GM12891 (cell line): Measurements from ENCODE around the gene TMEM128.

Experiments
- PAX5 ChIP-seq: IDR thresholded peaks from 2 replicates; pipeline ENCODE4 v1.6.1; 2011; ENCODE audit warnings: low read length, moderate library complexity, mild to moderate bottlenecking; ENCODE audit not compliant: insufficient read depth, severe bottlenecking
- POLR2A ChIP-seq: IDR thresholded peaks from 2 replicates; pipeline ENCODE4 v1.6.1; 2011; ENCODE audit warnings: low read depth, low read length, control low read depth
- POLR2AphosphoS5 ChIP-seq: IDR thresholded peaks from 2 replicates; pipeline ENCODE4 v1.6.1; 2011; ENCODE audit warnings: low read depth, low read length, control low read depth
- SPI1 ChIP-seq: IDR thresholded peaks from 2 replicates; pipeline ENCODE4 v1.6.1; 2011; ENCODE audit warnings: low read depth, low read length, control low read depth
- TAF1 ChIP-seq: IDR thresholded peaks from 2 replicates; pipeline ENCODE4 v1.6.1; 2011; ENCODE audit warnings: low read depth, low read length, control low read depth

DNA sequence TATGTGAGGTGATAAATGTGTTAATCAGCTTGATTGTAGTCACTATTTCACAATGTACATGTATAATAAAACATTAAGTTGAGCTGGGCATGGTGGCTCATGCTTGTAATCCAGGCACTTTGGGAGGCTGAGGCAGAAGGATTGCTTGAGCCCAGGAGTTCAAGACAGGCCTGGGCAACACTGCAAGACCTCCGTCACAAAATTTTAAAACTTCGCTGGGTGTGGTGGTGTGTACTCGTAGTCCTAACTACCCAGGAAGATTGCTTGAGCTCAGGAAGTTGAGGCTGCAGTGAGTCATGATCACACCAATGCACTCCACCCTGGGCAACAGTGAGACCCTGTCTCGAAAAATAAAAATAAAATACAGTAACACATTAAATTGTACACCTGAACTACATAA lies 21.8 kb upstream of the TMEM128 start:
- TF ChIP-seq POLR2A (no peak), POLR2AphosphoS5 (no peak), TAF1 (no peak), PAX5 (no peak), SPI1 (no peak)
